Activated naive CD4-positive, alpha-beta T cell treated with anti-CD3 and anti-CD28 coated beads, Interleukin-2, amount 50 U/mL, for 24 hours (primary cell): ENCODE results near the gene CNP.

Experiments used
- H3K27ac Mint-ChIP-seq: one replicate; pipeline ENCODE4 v1.8.0; 2021; ENCODE audit warnings: mild to moderate bottlenecking, mixed read lengths
- H3K27me3 Mint-ChIP-seq: one replicate; pipeline ENCODE4 v1.8.0; 2021; ENCODE audit warnings: mixed read lengths
- H3K36me3 Mint-ChIP-seq: one replicate; pipeline ENCODE4 v1.8.0; 2021; ENCODE audit warnings: mixed read lengths
- H3K4me1 Mint-ChIP-seq: one replicate; pipeline ENCODE4 v1.8.0; 2021; ENCODE audit warnings: mixed read lengths
- H3K4me3 Mint-ChIP-seq: one replicate; pipeline ENCODE4 v1.8.0; 2021; ENCODE audit warnings: mild to moderate bottlenecking, mixed read lengths
- H3K9me3 Mint-ChIP-seq: one replicate; pipeline ENCODE4 v1.8.0; 2021; ENCODE audit warnings: mixed read lengths

The CNP gene

DNA sequence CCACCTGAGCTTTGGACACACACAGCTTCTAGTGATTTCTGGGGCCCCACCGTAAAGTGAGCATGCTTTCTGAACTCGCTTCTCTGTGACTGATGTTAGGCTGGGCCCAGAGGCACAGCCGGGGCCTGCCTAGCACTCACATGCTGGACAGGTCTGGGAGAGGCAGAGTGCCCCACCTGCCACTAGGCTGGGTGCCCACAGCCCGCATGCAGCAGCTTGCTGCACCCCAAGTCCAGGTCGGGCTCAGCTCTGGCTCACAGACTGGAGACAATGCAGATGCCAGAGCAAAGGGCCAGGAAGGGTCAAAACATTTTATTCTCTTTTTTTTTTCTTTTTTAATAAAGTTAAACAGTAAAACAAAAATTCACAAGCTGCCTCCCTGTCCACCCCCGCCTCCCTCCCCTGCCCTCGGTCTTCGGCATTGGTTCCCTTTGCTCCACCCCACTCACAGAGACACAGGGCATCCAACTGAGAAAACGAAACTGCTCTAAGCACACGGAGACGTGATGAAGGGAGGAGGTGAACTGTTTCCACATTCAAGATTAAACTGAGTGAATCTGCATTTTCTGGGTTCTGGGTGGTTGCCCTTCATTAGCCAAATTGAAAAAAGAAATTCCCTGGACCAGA, 9.7 kb downstream of the CNP start:
- H3K4me1 Mint-ChIP-seq = peaks cover 7% of the 10 kb centered on the region

DNA sequence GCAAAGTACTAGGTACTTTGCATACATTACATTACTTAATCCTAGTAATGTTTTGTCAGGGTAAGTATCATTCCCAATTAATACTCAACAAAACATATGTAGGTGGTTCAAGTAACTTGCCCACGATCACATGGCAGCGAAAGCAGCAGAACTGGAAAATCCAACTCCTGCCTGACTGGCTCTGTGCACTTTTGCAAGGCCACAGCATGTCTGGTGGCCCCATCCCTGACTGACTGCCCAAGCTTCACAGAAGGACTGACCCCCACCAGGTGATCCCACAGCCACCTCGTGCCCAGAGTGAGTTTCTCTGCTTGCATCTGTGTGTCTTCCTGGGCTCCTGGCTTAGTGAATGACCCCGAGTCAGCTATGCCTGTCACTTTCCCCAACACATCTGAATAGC, 11.4 kb downstream of the CNP start:
- no peaks in the 10 kb centered on the region for H3K4me1 Mint-ChIP-seq

More for the DNA sequence above, 9.7 kb downstream of the CNP start:
- H3K4me3 Mint-ChIP-seq = no peak overlapping the region
- no peaks in the 10 kb centered on the region for H3K9me3 Mint-ChIP-seq
- H3K36me3 Mint-ChIP-seq = peaks cover 7% of the 10 kb centered on the region
- H3K27me3 Mint-ChIP-seq = no peaks in the 10 kb centered on the region
- peak overlapping the region; percentile 46 for H3K27ac Mint-ChIP-seq

DNA sequence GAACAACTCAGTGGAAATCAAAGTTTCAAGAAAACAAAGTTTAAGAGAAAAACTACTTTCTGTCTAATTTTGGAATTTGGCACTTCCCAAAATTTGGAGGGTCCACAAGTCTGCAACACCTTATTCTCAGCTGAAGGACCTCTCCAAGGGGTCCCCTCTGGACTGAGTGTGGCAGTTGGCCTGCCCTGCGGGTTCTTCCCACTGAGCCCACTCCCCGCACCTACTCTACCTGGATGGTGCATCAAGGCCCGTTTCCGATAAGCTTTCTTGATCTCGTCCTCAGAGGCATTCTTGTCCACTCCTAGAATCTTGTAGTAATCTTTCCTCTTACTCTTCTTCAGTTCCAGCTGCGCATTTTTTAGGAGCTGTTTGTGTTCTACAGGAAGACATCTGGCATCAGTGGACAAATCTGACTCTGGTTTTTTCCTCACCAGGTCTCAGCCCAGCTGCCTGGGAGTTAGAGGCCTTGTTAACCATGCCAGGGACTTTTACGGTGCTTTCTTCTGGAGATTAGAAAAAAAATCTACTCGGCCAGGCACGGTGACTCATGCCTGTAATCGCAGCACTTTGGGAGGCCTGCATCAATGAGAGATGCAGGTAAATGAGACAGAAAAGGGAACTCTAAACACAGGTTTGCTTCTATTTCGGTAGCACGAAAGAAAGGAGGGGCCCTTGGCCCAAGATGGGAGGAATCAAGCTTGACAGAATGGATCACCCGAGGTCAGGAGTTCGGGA, 15.6 kb downstream of the CNP start:
- peaks cover under 1% of the 10 kb centered on the region for H3K4me1 Mint-ChIP-seq
- no peaks in the 10 kb centered on the region for H3K9me3 Mint-ChIP-seq
- H3K4me3 Mint-ChIP-seq = no peak overlapping the region
- no peak overlapping the region for H3K27ac Mint-ChIP-seq
- no peaks in the 10 kb centered on the region for H3K27me3 Mint-ChIP-seq
- H3K36me3 Mint-ChIP-seq = peaks cover 13% of the 10 kb centered on the region

More for the DNA sequence above, 11.4 kb downstream of the CNP start:
- Mint-ChIP-seq H3K9me3 (no peaks in the 10 kb centered on the region), H3K27me3 (no peaks in the 10 kb centered on the region), H3K27ac (peak overlapping the region; percentile 46), H3K36me3 (peaks cover 11% of the 10 kb centered on the region), H3K4me3 (no peak overlapping the region)

DNA sequence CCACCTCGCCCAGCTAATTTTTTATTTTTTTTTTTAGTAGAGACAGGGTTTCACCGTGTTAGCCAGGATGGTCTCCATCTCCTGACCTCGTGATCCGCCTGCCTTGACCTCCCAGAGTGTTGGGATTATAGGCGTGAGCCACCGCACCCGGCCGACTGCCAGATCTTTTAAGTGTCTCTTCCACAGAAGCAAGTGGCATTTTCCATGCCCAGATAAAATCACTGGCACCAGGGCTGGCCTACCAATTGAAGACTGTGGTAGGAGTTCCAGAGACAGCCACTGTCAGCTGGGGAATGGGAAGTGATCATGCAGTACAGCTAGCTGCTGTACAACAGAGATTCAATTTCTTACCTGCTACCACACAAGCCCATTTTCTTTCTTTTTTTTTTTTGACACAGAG, 17.9 kb downstream of the CNP start:
- Mint-ChIP-seq H3K27ac (no peak overlapping the region), H3K9me3 (no peaks in the 10 kb centered on the region), H3K4me1 (peaks cover 4% of the 10 kb centered on the region), H3K27me3 (no peaks in the 10 kb centered on the region), H3K4me3 (no peak overlapping the region), H3K36me3 (peaks cover 15% of the 10 kb centered on the region)

DNA sequence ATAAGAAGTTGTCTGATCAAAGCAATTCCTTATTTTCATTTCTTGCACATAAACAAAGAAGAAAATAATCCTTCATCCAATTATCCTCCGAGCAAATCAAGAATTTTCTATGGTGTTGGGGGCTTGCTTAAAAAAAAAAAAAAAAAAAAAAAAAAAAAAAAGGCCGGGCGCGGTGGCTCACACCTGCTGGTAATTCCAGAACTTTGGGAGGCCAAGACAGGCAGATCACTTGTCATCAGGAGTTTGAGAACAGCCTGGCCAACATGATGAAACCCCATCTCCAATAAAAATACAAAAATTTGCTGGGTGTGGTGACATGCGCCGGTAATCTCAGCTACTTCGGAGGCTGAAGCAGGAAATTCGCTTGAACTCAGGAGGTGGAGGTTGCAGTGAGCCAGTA, 19.3 kb downstream of the CNP start:
- peaks cover 14% of the 10 kb centered on the region for H3K36me3 Mint-ChIP-seq
- H3K4me1 Mint-ChIP-seq = peaks cover 4% of the 10 kb centered on the region
- no peaks in the 10 kb centered on the region for H3K9me3 Mint-ChIP-seq
- no peak overlapping the region for H3K4me3 Mint-ChIP-seq
- H3K27me3 Mint-ChIP-seq = no peaks in the 10 kb centered on the region
- H3K27ac Mint-ChIP-seq = no peak overlapping the region

DNA sequence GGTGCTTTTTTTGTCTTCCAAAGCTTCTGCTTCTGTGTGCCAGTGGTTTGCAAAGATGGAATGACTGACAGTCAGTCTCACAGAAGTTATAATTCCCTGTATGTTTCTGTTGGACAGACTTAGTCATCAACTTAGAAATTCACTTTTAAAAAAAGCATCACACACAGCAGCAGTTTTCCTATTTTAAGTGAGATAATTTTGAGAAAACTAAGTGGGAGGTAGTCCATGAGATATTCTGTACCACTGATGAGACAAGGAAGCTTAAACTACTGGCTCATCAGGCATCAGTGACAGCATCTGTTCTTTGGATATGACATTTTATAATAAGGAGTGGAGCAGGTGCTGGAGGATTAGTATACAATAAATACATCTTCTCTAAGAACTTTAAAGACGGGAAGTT, 20.0 kb downstream of the CNP start:
- H3K4me3 Mint-ChIP-seq = no peak overlapping the region
- H3K36me3 Mint-ChIP-seq = peaks cover 16% of the 10 kb centered on the region
- no peaks in the 10 kb centered on the region for H3K27me3 Mint-ChIP-seq
- no peak overlapping the region for H3K27ac Mint-ChIP-seq
- H3K9me3 Mint-ChIP-seq = no peaks in the 10 kb centered on the region
- peaks cover 4% of the 10 kb centered on the region for H3K4me1 Mint-ChIP-seq

DNA sequence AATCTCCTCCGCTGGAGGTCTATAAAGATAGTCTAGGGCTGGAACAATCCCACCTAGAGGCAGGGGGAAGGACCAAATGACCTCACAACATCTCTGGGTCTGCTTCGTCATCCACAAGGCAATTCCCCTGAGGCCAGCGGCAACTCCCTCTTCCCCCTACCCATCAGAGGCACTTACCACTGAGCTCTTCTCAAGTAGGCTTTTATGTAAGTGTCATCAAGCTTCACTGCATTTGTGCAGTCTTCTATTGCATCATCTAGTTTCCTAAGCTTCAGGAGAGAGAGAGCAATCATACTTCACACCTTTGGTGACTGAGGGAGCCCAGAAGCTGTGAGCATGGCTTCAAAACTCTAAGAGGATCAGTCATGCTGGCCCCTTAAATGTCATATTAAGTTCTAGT, 21.0 kb downstream of the CNP start:
- Mint-ChIP-seq H3K4me1 (peaks cover 4% of the 10 kb centered on the region), H3K36me3 (peaks cover 14% of the 10 kb centered on the region), H3K27ac (no peak overlapping the region), H3K9me3 (no peaks in the 10 kb centered on the region), H3K27me3 (no peaks in the 10 kb centered on the region), H3K4me3 (no peak overlapping the region)

DNA sequence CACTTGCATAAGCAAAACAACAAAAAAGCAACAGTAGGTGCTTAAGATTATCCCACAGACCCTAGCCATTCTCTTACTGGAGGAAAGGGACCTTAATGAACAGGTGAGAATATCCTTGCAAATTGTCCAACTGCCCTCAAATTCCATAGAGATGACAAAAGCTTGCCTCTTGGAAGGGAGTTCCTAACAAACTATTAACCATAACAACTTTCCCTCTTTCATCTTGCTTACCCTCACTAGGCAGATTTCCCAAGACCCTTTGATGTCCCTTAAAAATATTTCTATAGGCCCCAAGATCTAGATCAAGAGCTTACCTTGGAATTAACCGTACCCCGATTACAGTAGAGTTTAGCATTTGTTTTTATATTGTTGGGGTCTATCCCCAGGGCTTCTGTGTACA, 21.8 kb downstream of the CNP start:
- Mint-ChIP-seq H3K36me3 (peaks cover 17% of the 10 kb centered on the region), H3K4me3 (no peak overlapping the region), H3K9me3 (no peaks in the 10 kb centered on the region), H3K4me1 (peaks cover 4% of the 10 kb centered on the region), H3K27me3 (no peaks in the 10 kb centered on the region), H3K27ac (no peak overlapping the region)

DNA sequence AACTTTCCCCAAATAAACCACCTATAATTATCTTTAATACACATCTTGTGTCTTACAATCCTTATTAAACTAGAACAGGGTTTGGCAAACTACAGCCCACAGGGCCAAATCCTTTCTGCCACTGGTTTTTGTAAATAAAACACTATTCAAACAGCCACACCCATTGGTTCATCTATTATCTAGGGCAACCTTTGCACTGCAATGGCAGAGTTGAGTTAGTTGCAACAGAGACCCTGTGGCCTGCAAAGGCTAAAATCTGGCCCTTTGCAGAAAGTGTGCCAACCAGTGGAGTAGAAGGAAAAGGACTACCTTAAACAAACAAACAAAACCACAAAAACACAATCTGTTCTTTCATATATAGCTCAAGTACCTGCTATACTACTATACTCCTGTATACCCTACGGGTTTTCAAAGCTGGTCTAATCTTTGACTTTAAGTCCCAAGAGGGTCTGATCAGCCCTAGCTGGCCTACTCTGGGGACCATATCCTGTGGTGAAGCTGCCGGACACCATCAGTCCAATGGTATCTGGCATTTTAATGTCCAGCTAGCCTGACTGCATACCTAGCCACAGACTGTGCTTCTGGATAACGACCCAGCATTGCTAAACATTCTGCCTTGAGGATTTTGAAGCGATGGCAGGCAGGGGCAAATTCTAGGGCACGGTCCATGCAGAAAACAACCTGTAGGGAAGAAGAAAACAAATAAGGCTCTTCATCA, 23.3 kb downstream of the CNP start:
- Mint-ChIP-seq H3K27me3 (no peaks in the 10 kb centered on the region), H3K4me1 (peaks cover 4% of the 10 kb centered on the region), H3K4me3 (no peak overlapping the region), H3K27ac (no peak overlapping the region), H3K9me3 (no peaks in the 10 kb centered on the region), H3K36me3 (peaks cover 18% of the 10 kb centered on the region)

DNA sequence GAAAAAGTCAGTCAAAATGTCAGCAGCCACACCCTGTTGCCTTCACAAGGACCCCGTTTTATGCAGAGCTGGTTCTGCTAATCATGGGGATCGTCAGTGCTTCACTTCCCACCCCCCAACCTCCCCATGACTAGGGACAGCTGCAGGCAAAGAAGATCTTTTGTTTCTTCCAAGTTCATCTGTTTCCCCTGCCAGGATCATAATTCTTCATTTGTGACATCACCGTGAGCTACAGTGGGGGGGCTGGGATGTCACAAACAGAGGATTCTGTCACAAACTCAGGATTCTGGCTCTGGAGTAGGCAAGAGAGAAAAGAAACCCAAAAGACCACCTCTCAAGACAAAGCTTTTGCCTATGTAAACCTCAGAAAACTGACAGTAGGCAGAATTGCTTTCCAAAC, 26.0 kb downstream of the CNP start:
- no peaks in the 10 kb centered on the region for H3K9me3 Mint-ChIP-seq
- peaks cover 13% of the 10 kb centered on the region for H3K36me3 Mint-ChIP-seq
- peaks cover 8% of the 10 kb centered on the region for H3K4me1 Mint-ChIP-seq
- no peak overlapping the region for H3K4me3 Mint-ChIP-seq
- H3K27me3 Mint-ChIP-seq = no peaks in the 10 kb centered on the region
- H3K27ac Mint-ChIP-seq = no peak overlapping the region

DNA sequence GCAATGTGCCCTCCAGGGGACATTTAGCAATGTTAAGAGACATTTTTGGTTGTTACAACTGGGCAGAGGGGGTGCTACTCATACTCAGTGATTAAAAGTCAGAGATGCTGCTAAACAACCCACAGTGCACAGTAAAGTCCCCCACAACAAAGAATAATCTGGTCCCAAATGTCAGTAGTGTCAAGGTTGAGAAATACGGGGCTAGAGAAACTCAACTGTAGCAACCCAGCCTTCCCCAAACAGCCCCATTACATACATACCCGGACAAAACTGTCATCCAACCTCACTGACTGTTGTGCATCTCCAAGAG, 30.2 kb downstream of the CNP start:
- Mint-ChIP-seq H3K9me3 (no peaks in the 10 kb centered on the region), H3K27ac (no peak overlapping the region), H3K4me3 (no peak overlapping the region), H3K36me3 (peaks cover 7% of the 10 kb centered on the region), H3K4me1 (peaks cover 8% of the 10 kb centered on the region), H3K27me3 (no peaks in the 10 kb centered on the region)

DNA sequence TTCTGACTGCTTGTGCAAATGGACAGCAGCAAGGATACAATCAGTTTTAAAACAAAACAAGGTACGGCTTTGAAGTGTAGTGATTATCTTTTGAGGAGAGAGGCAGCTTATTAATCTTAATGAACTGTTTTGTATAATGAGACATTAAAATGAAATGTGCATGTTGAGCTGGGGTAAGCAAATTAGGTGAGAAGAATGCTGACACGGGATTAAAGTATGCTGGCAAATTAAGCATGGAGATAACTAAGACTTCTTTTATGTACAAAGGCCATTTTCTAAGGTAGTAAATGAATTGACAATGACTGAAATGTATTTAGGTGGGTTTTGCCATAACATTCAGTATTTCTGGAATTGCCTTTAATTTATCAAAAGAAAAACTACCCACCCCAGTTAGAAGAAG, 31.9 kb downstream of the CNP start:
- no peak overlapping the region for H3K4me3 Mint-ChIP-seq
- peaks cover 4% of the 10 kb centered on the region for H3K36me3 Mint-ChIP-seq
- H3K27ac Mint-ChIP-seq = no peak overlapping the region
- H3K4me1 Mint-ChIP-seq = peaks cover 23% of the 10 kb centered on the region
- H3K9me3 Mint-ChIP-seq = no peaks in the 10 kb centered on the region
- H3K27me3 Mint-ChIP-seq = no peaks in the 10 kb centered on the region

DNA sequence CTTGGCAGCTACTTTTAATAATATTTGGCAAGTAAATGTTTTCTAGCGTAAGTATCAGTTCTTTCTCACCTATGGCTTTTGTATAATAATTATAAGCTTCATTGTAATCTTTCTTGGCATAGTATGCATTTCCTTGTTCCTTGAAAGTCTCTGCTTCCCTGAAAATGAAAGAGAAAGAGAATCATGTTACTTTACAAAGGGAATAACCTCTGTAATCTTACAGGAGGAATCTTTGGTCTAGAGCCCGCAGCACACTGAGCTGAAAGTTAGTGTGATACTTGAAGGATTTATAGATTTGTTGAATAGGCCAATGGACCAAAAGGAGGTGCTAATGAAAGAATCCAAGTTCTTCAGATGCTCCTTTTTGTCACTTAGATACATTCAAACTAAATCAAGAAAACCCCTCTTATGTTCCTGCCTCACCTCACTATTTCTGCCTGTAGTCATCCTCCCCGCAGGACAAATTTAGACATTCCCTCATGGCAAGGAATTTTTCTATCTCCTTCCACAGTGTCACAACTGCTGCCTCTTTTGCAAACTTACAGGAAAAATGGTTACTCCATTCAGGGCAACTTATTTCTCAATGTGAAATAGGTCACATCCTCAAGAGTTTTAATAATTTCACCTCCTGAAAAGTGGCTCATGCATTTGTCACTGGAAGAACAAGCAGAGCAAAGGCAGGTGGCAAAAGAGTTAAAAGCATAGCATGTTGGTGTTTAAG, 34.0 kb downstream of the CNP start:
- H3K36me3 Mint-ChIP-seq = no peaks in the 10 kb centered on the region
- H3K27ac Mint-ChIP-seq = no peak overlapping the region
- H3K4me1 Mint-ChIP-seq = peaks cover 35% of the 10 kb centered on the region
- H3K9me3 Mint-ChIP-seq = no peaks in the 10 kb centered on the region
- H3K4me3 Mint-ChIP-seq = no peak overlapping the region
- no peaks in the 10 kb centered on the region for H3K27me3 Mint-ChIP-seq

DNA sequence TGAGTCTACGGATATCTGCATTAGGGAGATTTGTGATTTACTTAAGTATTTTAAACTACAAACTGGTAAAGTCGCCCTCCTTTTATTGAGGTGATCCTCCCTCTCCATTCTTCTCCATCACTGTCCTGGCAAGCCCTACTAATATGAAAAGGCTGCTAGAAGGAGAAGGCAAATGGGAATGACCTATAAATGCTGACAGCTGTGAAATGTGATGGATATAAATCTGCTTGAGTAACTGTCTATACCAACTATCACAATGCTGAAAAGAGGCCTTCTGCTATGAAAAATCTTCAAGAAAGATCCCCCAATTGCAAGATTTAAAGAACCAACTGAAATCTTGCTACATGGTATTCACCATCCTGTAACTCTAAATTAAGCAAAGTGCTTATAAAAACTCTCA, 35.1 kb downstream of the CNP start:
- H3K27me3 Mint-ChIP-seq = no peaks in the 10 kb centered on the region
- peaks cover 32% of the 10 kb centered on the region for H3K4me1 Mint-ChIP-seq
- no peak overlapping the region for H3K4me3 Mint-ChIP-seq
- H3K9me3 Mint-ChIP-seq = no peaks in the 10 kb centered on the region
- no peak overlapping the region for H3K27ac Mint-ChIP-seq
- H3K36me3 Mint-ChIP-seq = no peaks in the 10 kb centered on the region

DNA sequence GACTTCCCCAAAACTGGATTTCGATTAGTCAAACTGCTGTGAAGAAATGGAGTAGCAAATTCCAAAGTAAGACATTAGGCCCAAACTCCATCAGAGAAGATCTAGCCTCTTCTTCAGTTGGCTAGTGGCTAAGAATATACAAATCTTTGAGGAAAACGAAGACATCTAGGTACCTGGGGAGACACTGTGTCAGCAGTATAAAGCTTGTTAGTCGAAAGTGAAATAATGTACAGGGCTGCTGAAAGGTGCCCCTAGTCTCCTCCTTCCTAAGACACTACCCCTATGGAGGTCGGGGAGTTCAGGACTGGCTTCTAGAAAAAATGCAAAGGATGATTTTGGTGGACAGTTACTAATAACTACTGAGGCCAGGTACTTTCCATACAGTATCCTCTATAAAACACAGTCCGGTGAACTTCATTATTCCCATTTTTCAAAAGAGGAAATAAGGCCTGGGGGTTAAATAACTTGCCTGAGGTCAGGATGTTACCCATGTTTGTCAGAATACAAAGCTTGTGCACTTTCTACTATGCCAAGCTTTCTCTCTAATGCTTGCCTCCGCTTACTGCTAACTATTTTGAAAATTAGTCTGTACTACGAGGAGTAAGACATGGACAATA, 35.7 kb downstream of the CNP start:
- Mint-ChIP-seq H3K9me3 (no peaks in the 10 kb centered on the region), H3K4me3 (no peak overlapping the region), H3K36me3 (no peaks in the 10 kb centered on the region), H3K27ac (peak overlapping the region; percentile 13), H3K27me3 (no peaks in the 10 kb centered on the region), H3K4me1 (peaks cover 32% of the 10 kb centered on the region)
